Ishikawa (cell line): ENCODE measurements around the gene WDR43.

ENCODE experiments used
- CEBPB ChIP-seq: IDR thresholded peaks from 2 replicates; pipeline ENCODE4 v1.6.1; 2012
- CREB1 ChIP-seq: IDR thresholded peaks from 2 replicates; pipeline ENCODE4 v1.6.1; 2012; ENCODE audit warnings: low read depth
- EGR1 ChIP-seq: IDR thresholded peaks from 2 replicates; pipeline ENCODE4 v1.6.1; 2012
- EP300 ChIP-seq: IDR thresholded peaks from 2 replicates; pipeline ENCODE4 v1.6.1; 2012; ENCODE audit warnings: borderline replicate concordance
- FOXM1 ChIP-seq: IDR thresholded peaks from 2 replicates; pipeline ENCODE4 v1.6.1; 2012; ENCODE audit warnings: low read depth, borderline replicate concordance
- NFIC ChIP-seq: IDR thresholded peaks from 2 replicates; pipeline ENCODE4 v1.6.1; 2012
- RAD21 ChIP-seq: IDR thresholded peaks from 2 replicates; pipeline ENCODE4 v1.6.1; 2012; ENCODE audit warnings: low read depth
- TAF1 ChIP-seq: IDR thresholded peaks from 2 replicates; pipeline ENCODE4 v1.6.1; 2012; ENCODE audit warnings: low read depth, mild to moderate bottlenecking
- TCF12 ChIP-seq: IDR thresholded peaks from 2 replicates; pipeline ENCODE4 v1.6.1; 2012; ENCODE audit warnings: low read depth
- TEAD4 ChIP-seq: IDR thresholded peaks from 2 replicates; pipeline ENCODE4 v1.6.1; 2012
- YY1 ChIP-seq: IDR thresholded peaks from 2 replicates; pipeline ENCODE4 v1.6.1; 2012; ENCODE audit warnings: low read depth
- ZBTB7A ChIP-seq: IDR thresholded peaks from 2 replicates; pipeline ENCODE4 v1.6.1; 2012; ENCODE audit warnings: low read depth
- TF ChIP-seq, protein P1 (sequence below): IDR thresholded peaks from 2 replicates; pipeline ENCODE4 v1.6.1; 2012
- TF ChIP-seq, protein P2 (sequence below): IDR thresholded peaks from 2 replicates; pipeline ENCODE4 v1.6.1; 2012
- TF ChIP-seq, protein P3 (sequence below): IDR thresholded peaks from 2 replicates; pipeline ENCODE4 v1.6.1; 2012; ENCODE audit warnings: low read depth, mild to moderate bottlenecking

WDR43 gene

DNA sequence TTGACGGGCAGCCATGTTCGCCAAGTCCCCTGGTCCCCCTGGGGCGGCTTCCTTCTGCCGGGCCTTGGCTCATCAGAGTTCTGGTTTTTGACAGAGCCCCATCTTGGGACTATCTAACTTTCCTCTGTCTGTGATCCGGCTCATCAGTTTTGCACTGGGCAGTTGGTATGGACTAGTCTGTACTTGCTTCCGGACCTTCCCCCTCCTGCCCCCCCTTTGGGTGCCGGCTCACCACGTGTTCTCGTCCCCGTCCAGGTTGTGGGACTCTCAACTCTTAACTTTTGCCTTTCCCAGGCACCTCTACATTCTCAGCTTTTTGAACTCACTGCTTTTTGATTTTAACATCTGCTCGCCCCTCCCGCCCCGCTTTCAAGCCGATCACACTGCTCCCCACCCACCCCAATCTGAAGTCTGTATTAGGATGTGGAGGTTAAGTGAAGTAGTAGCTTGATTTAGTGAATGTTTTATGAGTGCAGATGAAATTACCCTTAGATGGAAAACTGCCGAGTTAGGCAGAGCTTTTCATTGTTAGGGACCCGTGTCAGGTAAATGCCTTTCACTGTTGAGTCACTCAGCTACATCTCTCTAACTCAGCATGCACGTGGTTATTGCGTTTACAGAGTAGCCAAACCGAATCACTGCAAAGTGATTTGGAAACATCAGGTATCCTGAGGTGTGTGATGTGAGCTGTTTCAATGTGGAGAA, 874 bp downstream of the WDR43 start:
- no peak for TF ChIP-seq RAD21
- TF ChIP-seq, protein P1, sequence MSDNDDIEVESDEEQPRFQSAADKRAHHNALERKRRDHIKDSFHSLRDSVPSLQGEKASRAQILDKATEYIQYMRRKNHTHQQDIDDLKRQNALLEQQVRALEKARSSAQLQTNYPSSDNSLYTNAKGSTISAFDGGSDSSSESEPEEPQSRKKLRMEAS, result peak; percentile 83
- TF ChIP-seq, protein P2, sequence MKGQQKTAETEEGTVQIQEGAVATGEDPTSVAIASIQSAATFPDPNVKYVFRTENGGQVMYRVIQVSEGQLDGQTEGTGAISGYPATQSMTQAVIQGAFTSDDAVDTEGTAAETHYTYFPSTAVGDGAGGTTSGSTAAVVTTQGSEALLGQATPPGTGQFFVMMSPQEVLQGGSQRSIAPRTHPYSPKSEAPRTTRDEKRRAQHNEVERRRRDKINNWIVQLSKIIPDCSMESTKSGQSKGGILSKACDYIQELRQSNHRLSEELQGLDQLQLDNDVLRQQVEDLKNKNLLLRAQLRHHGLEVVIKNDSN, result peak; percentile 71

DNA sequence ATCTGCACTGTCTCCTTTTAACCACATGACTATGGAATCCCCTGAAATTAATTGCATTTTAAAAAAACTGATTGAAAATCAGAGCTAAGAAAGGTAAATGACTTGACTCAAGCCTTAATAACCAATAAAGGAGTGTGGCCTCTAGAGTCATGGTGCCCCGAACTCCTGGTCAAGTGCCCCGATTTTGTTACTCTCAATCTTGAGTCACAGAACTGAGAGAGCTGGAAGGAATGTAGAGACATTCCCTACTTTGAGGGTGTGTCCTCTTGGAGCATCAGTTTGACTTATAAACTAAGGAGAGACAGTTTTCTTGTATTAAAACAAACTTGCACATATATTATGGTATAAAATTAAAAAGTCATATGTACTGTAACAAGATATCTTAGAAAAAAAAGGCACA, 2.4 kb downstream of the WDR43 start:
- TF ChIP-seq TAF1 (no peak), CEBPB (no peak)

DNA sequence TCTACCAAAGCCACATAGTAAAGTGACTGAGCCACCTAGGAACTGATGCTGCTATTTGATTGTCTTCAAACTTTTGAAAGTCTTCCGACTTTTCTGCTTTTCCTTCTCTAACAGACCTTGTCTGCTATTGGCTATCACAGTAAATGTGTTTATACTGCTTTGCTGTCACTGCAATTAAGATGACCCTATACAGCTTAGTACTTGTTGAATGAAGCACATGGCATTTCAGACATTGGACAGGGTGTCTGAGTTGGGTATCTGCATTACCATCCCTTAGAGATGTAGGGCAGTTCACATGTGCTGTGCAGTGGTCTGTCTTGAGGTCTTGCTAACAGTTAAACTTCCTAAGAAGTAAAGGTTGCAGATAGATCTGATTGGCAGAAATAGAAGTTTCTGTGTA, 3.6 kb downstream of the WDR43 start:
- TF ChIP-seq NFIC (no peak), CEBPB (no peak), YY1 (no peak), EGR1 (no peak), EP300 (no peak), CREB1 (no peak), TEAD4 (no peak), FOXM1 (no peak), ZBTB7A (no peak), TCF12 (no peak), RAD21 (no peak), TAF1 (no peak)
- TF ChIP-seq, protein P3, sequence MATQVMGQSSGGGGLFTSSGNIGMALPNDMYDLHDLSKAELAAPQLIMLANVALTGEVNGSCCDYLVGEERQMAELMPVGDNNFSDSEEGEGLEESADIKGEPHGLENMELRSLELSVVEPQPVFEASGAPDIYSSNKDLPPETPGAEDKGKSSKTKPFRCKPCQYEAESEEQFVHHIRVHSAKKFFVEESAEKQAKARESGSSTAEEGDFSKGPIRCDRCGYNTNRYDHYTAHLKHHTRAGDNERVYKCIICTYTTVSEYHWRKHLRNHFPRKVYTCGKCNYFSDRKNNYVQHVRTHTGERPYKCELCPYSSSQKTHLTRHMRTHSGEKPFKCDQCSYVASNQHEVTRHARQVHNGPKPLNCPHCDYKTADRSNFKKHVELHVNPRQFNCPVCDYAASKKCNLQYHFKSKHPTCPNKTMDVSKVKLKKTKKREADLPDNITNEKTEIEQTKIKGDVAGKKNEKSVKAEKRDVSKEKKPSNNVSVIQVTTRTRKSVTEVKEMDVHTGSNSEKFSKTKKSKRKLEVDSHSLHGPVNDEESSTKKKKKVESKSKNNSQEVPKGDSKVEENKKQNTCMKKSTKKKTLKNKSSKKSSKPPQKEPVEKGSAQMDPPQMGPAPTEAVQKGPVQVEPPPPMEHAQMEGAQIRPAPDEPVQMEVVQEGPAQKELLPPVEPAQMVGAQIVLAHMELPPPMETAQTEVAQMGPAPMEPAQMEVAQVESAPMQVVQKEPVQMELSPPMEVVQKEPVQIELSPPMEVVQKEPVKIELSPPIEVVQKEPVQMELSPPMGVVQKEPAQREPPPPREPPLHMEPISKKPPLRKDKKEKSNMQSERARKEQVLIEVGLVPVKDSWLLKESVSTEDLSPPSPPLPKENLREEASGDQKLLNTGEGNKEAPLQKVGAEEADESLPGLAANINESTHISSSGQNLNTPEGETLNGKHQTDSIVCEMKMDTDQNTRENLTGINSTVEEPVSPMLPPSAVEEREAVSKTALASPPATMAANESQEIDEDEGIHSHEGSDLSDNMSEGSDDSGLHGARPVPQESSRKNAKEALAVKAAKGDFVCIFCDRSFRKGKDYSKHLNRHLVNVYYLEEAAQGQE, result no peak
- TF ChIP-seq, protein P1, result no peak
- TF ChIP-seq, protein P2, result no peak

DNA sequence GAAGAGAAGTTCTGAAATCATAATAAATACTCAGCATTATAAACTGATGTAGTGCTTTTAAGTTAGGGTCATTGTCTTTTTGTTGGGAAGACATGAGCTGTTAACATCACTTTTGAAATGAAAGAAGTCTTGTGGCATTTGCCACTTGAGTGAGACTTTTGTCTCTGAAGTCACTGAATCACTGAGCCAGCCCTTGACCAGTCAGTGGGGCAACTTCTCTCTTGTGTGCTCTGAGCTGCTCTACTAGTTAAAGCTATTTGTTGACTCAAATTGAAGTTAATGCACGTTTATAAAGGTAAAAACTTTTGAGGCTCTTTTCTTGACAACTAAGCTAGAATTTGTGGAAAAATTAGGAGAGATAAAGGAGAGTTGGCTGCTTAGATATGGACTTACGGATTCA, 6.7 kb downstream of the WDR43 start:
- TF ChIP-seq FOXM1 (no peak), TCF12 (no peak), TEAD4 (no peak), EP300 (no peak)
- TF ChIP-seq, protein P2, result no peak

DNA sequence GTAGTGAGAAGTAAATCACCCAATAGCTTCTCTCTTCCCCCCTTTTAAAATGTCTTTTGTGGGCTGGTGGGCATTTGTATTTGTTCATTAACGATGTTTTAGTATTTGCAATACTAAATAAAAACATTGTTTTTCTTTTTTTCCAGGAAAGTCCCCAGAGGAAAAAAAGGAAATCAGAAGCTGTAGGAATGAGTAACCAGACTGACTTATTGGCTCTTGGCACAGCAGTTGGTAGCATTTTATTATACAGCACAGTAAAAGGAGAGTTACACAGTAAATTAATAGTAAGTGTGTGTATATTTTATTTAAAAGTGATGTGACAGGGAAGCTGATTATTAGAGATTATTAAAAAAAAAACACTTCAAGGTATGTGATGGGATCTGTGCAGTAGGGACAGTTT, 7.4 kb downstream of the WDR43 start:
- TF ChIP-seq, protein P3, result no peak
- TF ChIP-seq, protein P1, result no peak
- no peak for TF ChIP-seq ZBTB7A
- no peak for TF ChIP-seq EP300
- TF ChIP-seq, protein P2, result no peak
- no peak for TF ChIP-seq TCF12

DNA sequence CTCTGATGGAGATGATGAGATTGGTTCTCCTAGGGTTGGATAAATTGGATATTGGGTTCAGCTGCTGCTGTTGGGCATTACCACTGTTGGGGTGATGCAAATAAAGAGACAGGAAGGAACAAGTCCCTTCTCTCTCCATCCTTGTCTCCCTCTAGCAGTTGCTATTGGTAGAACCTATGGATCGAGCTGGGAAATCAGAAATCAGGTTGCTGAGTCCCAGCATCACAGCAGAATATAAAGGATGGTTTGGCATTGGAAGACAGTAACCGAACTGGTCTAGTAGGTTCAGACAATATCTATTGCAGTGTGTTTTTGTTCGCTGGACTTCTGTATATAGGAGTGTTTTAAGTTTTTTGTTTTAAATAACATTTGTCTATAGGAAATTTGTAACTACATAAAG, 8.1 kb downstream of the WDR43 start:
- TF ChIP-seq, protein P2, result no peak
- TF ChIP-seq TEAD4, result no peak
- no peak for TF ChIP-seq FOXM1
- TF ChIP-seq ZBTB7A, result no peak
- TF ChIP-seq TAF1, result no peak
- TF ChIP-seq, protein P3, result no peak
- no peak for TF ChIP-seq RAD21
- TF ChIP-seq YY1, result no peak
- no peak for TF ChIP-seq EGR1
- TF ChIP-seq EP300, result no peak
- no peak for TF ChIP-seq CEBPB
- TF ChIP-seq NFIC, result no peak
- no peak for TF ChIP-seq TCF12
